GM12878 (cell line): ENCODE measurements around the gene ZSWIM7. TPM values are rescaled to one million over a fixed set of nuclear protein-coding genes. Genes with fewer than 3 reads are reported as not detected.

Source experiments
- BACH1 ChIP-seq: fragments of 450-650 bp; IDR thresholded peaks from 2 replicates; pipeline ENCODE4 v1.6.1; 2017; ENCODE audit warnings: mild to moderate bottlenecking, borderline replicate concordance
- CHD2 ChIP-seq: IDR thresholded peaks from 2 replicates; pipeline ENCODE4 v1.6.1; 2011; ENCODE audit warnings: low read depth, low read length, improper control_type of control experiment, borderline replicate concordance
- CHD4 ChIP-seq: fragments of 200-600 bp; sonication (generic); IDR thresholded peaks from 2 replicates; pipeline ENCODE4 v1.6.1; 2016; ENCODE audit warnings: mild to moderate bottlenecking
- E4F1 ChIP-seq: fragments of 450-650 bp; IDR thresholded peaks from 2 replicates; pipeline ENCODE4 v1.6.1; 2018; ENCODE audit warnings: borderline replicate concordance, mild to moderate bottlenecking; ENCODE audit not compliant: partially characterized antibody
- FOXM1 ChIP-seq: IDR thresholded peaks from 2 replicates; pipeline ENCODE4 v1.6.1; 2012; ENCODE audit warnings: low read depth, mild to moderate bottlenecking, inconsistent platforms, low read length, moderate library complexity
- IKZF1 ChIP-seq: fragments of 450-650 bp; conservative IDR thresholded peaks from 2 replicates; pipeline ENCODE4 v1.6.1; 2017; ENCODE audit warnings: antibody characterized with exemption, mild to moderate bottlenecking
- MTA2 ChIP-seq: fragments of 450-650 bp; IDR thresholded peaks from 2 replicates; pipeline ENCODE4 v1.6.1; 2016; ENCODE audit warnings: low read depth, mild to moderate bottlenecking, moderate library complexity
- NKRF ChIP-seq: fragments of 450-650 bp; conservative IDR thresholded peaks from 2 replicates; pipeline ENCODE4 v1.6.1; 2017; ENCODE audit warnings: mild to moderate bottlenecking, moderate library complexity
- NR2C1 ChIP-seq: fragments of 450-650 bp; IDR thresholded peaks from 2 replicates; pipeline ENCODE4 v1.6.1; 2017; ENCODE audit warnings: antibody characterized with exemption, mild to moderate bottlenecking, moderate library complexity
- NR2C2 ChIP-seq: IDR thresholded peaks from 2 replicates; pipeline ENCODE4 v1.6.1; 2011; ENCODE audit warnings: borderline replicate concordance, low read depth; ENCODE audit not compliant: control insufficient read depth, insufficient read length
- POLR2AphosphoS2 ChIP-seq: IDR thresholded peaks from 2 replicates; pipeline ENCODE4 v1.6.1; 2011; ENCODE audit warnings: low read depth, mild to moderate bottlenecking, low read length, improper control_type of control experiment, moderate library complexity
- RFX5 ChIP-seq: IDR thresholded peaks from 2 replicates; pipeline ENCODE4 v1.6.1; 2011; ENCODE audit warnings: low read depth, low read length, improper control_type of control experiment
- SMARCA5 ChIP-seq: fragments of 450-650 bp; IDR thresholded peaks from 2 replicates; pipeline ENCODE4 v1.6.1; 2017; ENCODE audit warnings: mild to moderate bottlenecking
- SUPT20H ChIP-seq: IDR thresholded peaks from 2 replicates; pipeline ENCODE4 v1.6.1; 2011; ENCODE audit warnings: low read depth, mild to moderate bottlenecking, low read length, moderate library complexity, borderline replicate concordance; ENCODE audit not compliant: control insufficient read depth
- USF2 ChIP-seq: IDR thresholded peaks from 2 replicates; pipeline ENCODE4 v1.6.1; 2011; ENCODE audit warnings: low read depth, low read length, improper control_type of control experiment, borderline replicate concordance
- ZBTB4 ChIP-seq: fragments of 450-650 bp; formaldehyde crosslinking; IDR thresholded peaks from 2 replicates; pipeline ENCODE4 v1.4.0; 2022; ENCODE audit warnings: mild to moderate bottlenecking, moderate library complexity
- ZNF217 ChIP-seq: fragments of 450-650 bp; IDR thresholded peaks from 2 replicates; pipeline ENCODE4 v1.6.1; 2017; ENCODE audit warnings: antibody characterized with exemption, mild to moderate bottlenecking
- ZZZ3 ChIP-seq: IDR thresholded peaks from 2 replicates; pipeline ENCODE4 v1.6.1; 2011; ENCODE audit warnings: low read depth; ENCODE audit not compliant: control insufficient read depth, insufficient read length
- polyA plus RNA-seq, 11 experiments: library from polyadenylated mRNA; depleted of rRNA in 4 of 11; unstranded in 6 of 11; stranded (reverse) in 5 of 11; fragments of >200 nt; fragmentation: Nextera tagmentation in 4 of 11; fragmentation: Illumina TruSeq in 1 of 11; extraction: Ambion mirVana in 4 of 11; extraction: Trizol in 1 of 11; gene quantifications; 1 replicate in 1 of 11; 2 replicates in 10 of 11; pipeline versions ENCODE4 v1.2.1 to v1.2.3, GENCODE V29; 2011 to 2016; ENCODE audit warnings: inconsistent platforms in 2 of 11, missing spikeins in 2 of 11, low read depth in 1 of 11
- total RNA-seq, 4 experiments: library from RNA; depleted of rRNA in 3 of 4; stranded (reverse); fragments of >200 nt in 3 of 4; fragmentation: Illumina TruSeq in 1 of 4; extraction: Trizol in 1 of 4; gene quantifications; 2 replicates each; pipeline versions ENCODE4 v1.2.1 to v1.2.3, GENCODE V29; 2013 to 2021

ZSWIM7 gene
- total and polyA plus RNA-seq, 10 of the 15 experiments (the other 5 are each of a cell fraction or from before 2014, with no cell fraction given), result 7.0 to 26.6 (median 9.9) TPM

- TF ChIP-seq ZZZ3, result no peak
- TF ChIP-seq CHD2, result no peak
- TF ChIP-seq SUPT20H, result no peak
- no peak for TF ChIP-seq USF2
- TF ChIP-seq FOXM1, result no peak
- TF ChIP-seq POLR2AphosphoS2, result no peak
- TF ChIP-seq NKRF, result 0 out of 2 replicates have a peak, but pooled peaks have one; percentile 15
- TF ChIP-seq NR2C1, result no peak
- no peak for TF ChIP-seq BACH1
- no peak for TF ChIP-seq ZBTB4 (CRISPR knock-in tag)
- no peak for TF ChIP-seq SMARCA5
- TF ChIP-seq MTA2, result no peak
- no peak for TF ChIP-seq RFX5
- TF ChIP-seq CHD4, result no peak
- TF ChIP-seq E4F1, result no peak
- TF ChIP-seq IKZF1, result peak; percentile 59; the same call in 1 of the 2 replicates
- no peak for TF ChIP-seq NR2C2
- 0 out of 2 replicates have a peak, but pooled peaks have one; percentile 23 for TF ChIP-seq ZNF217
Observed at GRCh38 chr17:15999974-16000827, 697 bp upstream of the ZSWIM7 start (continued).
